ENCODE data around the gene ZBTB37. TPM values are rescaled to one million over a fixed set of nuclear protein-coding genes. Genes with fewer than 3 reads are reported as not detected.
"Not testable (repeated sequence)": the region's sequence is repeated elsewhere in the genome, so short reads cannot be mapped to it uniquely, and the experiment has no call there.

Gene ZBTB37
- total and polyA plus RNA-seq, 12 donors: 0.91 to 20.4 (median 9.5) TPM

GRCh38 chr1:173871500-173871899 is 3.3 kb downstream of the ZBTB37 start:
- H3K9me3 ChIP-seq (replicated peaks in 1 of 3): no peaks in the 10 kb centered on the region
- peaks cover 0 to 34% of the 10 kb centered on the region in 2 donors for H3K36me3 ChIP-seq (replicated peaks in 1 of 2)
- no peak overlapping the region for H3K4me3 ChIP-seq
- intact Hi-C loops (cut with DNase I): no loop called here
- no peak overlapping the region for H3K27ac ChIP-seq
- WGBS, 4 donors: 78 to 93% (median 89%) methylated on average over 2 of the region's 2 CpGs
- no peaks in the 10 kb centered on the region for H3K27me3 ChIP-seq
- TF ChIP-seq POLR2A (IDR thresholded peaks at IDR 0.05): no peak
- TF ChIP-seq, protein P1, sequence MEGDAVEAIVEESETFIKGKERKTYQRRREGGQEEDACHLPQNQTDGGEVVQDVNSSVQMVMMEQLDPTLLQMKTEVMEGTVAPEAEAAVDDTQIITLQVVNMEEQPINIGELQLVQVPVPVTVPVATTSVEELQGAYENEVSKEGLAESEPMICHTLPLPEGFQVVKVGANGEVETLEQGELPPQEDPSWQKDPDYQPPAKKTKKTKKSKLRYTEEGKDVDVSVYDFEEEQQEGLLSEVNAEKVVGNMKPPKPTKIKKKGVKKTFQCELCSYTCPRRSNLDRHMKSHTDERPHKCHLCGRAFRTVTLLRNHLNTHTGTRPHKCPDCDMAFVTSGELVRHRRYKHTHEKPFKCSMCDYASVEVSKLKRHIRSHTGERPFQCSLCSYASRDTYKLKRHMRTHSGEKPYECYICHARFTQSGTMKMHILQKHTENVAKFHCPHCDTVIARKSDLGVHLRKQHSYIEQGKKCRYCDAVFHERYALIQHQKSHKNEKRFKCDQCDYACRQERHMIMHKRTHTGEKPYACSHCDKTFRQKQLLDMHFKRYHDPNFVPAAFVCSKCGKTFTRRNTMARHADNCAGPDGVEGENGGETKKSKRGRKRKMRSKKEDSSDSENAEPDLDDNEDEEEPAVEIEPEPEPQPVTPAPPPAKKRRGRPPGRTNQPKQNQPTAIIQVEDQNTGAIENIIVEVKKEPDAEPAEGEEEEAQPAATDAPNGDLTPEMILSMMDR (IDR thresholded peaks at IDR 0.05): no peak
- peaks cover 24 to 32% of the 10 kb centered on the region in 2 donors for H3K4me1 ChIP-seq (replicated peaks in 1 of 2)
- no peak for DNase-seq

GRCh38 chr1:173876732-173877131 is 8.6 kb downstream of the ZBTB37 start:
- H3K27me3 ChIP-seq: no peaks in the 10 kb centered on the region
- H3K27ac ChIP-seq: no peak overlapping the region
- H3K9me3 ChIP-seq (replicated peaks in 1 of 3): no peaks in the 10 kb centered on the region
- 93 to 94% (median 93%) methylated on average over 5 of the region's 5 CpGs for WGBS, 4 donors
- DNase-seq: no peak
- no peaks in the 10 kb centered on the region for H3K4me1 ChIP-seq (replicated peaks in 1 of 2)
- H3K4me3 ChIP-seq: no peak overlapping the region
- intact Hi-C loops (cut with DNase I): no loop called here
- peaks cover 0 to 35% of the 10 kb centered on the region in 2 donors for H3K36me3 ChIP-seq (replicated peaks in 1 of 2)
- TF ChIP-seq, protein P1 (IDR thresholded peaks at IDR 0.05): no peak
- no peak for TF ChIP-seq POLR2A (IDR thresholded peaks at IDR 0.05)

DNA sequence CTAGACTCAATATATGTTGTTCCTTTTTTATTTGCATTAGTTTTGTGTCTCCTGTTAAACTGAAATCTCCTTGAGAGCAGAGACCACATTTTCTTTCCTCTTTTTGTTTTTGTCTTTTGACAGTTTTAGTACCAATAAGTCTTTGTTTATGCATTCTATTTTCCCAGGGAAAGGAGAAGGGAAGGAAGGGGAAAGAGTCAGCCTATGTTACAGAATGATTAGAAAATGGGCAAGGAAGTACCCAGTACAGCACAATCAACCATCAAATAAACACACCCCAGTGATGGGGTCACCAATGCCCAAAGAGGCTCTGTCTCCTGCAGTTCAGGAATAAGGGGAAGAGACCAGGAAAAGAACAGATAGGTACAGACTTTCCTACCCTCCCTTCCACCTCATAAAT is 10.1 kb downstream of the ZBTB37 start:
- no peak for DNase-seq
- no peaks in the 10 kb centered on the region for H3K4me1 ChIP-seq (replicated peaks in 1 of 2)
- no peaks in the 10 kb centered on the region for H3K9me3 ChIP-seq (replicated peaks in 1 of 3)
- intact Hi-C loops (cut with DNase I): no loop called here
- H3K4me3 ChIP-seq: no peak overlapping the region
- H3K36me3 ChIP-seq (replicated peaks in 1 of 2): peaks cover 0 to 30% of the 10 kb centered on the region in 2 donors
- TF ChIP-seq POLR2A (IDR thresholded peaks at IDR 0.05): no peak
- TF ChIP-seq, protein P1 (IDR thresholded peaks at IDR 0.05): no peak
- H3K27me3 ChIP-seq: no peaks in the 10 kb centered on the region
- H3K27ac ChIP-seq: no peak overlapping the region

DNA sequence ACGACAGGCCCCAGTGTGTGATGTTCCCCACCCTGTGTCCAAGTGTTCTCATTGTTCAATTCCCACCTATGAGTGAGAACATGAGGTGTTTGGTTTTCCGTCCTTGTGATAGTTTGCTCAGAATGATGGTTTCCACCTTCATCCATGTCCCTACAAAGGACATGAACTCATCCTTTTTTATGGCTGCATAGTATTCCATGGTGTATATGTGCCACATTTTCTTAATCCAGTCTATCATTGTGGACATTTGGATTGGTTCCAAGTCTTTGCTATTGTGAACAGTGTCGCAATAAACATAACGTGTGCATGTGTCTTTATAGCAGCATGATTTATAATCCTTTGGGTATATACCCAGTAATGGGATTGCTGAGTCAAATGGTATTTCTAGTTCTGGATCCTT is 12.9 kb downstream of the ZBTB37 start:
- 79 to 85% (median 81%) methylated on average over 3 to 4 of the region's 4 CpGs for WGBS, 4 donors
- H3K27ac ChIP-seq; H3K4me1 ChIP-seq (replicated peaks in 1 of 2); H3K4me3 ChIP-seq; intact Hi-C loops (cut with DNase I); H3K27me3 ChIP-seq; DNase-seq; H3K9me3 ChIP-seq (replicated peaks in 1 of 3): not testable (repeated sequence)
- peaks cover 0 to 16% of the 10 kb centered on the region in 2 donors for H3K36me3 ChIP-seq (replicated peaks in 1 of 2)

DNA sequence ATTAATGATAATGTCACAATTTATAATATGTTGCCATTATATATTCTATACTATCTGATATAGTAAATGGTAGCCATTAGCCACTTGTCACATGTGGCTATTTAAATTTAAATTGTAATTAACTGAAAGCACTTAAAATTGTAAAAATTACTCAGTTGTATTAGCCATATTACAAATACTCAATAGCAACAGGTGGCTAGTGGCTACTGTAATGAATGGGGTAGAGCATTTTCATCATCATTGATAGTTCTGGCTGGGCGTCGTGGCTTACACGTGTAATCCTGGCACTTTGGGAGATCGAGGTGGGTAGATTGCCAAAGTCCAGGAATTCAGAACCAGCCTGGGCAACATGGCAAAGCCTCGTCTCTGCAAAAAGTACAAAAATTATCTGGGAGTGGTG is 16.5 kb downstream of the ZBTB37 start:
- no peaks in the 10 kb centered on the region for H3K4me1 ChIP-seq (replicated peaks in 1 of 2)
- DNase-seq: no peak
- no peak overlapping the region for H3K4me3 ChIP-seq
- TF ChIP-seq, protein P1 (IDR thresholded peaks at IDR 0.05): no peak
- TF ChIP-seq POLR2A (IDR thresholded peaks at IDR 0.05): no peak
- H3K9me3 ChIP-seq (replicated peaks in 1 of 3): no peaks in the 10 kb centered on the region
- intact Hi-C loops (cut with DNase I): no loop called here
- 93 to 97% (median 96%) methylated on average over 5 of the region's 5 CpGs for WGBS, 4 donors
- no peaks in the 10 kb centered on the region for H3K27me3 ChIP-seq
- peaks cover 0 to 14% of the 10 kb centered on the region in 2 donors for H3K36me3 ChIP-seq (replicated peaks in 1 of 2)
- H3K27ac ChIP-seq: no peak overlapping the region

Measured in adrenal gland (tissue), 12 donors.